Measurements from ENCODE around the gene TMC2.
"Not testable (repeated sequence)": the region's sequence is repeated elsewhere in the genome, so short reads cannot be mapped to it uniquely, and the experiment has no call there.

The TMC2 gene

GRCh38 chr20:2524709-2525506 is 11.5 kb upstream of the TMC2 start:
- peak; percentile 40 for DNase-seq (ENCODE audit: low read depth)

GRCh38 chr20:2526218-2526583 is 10.2 kb upstream of the TMC2 start:
- DNase-seq (ENCODE audit: low read depth) = not testable (repeated sequence)

- no peak for DNase-seq (ENCODE audit: low read depth)
Observed at GRCh38 chr20:2527762-2528161, 8.6 kb upstream of the TMC2 start.

GRCh38 chr20:2528671-2529271 is 7.6 kb upstream of the TMC2 start:
- no peak for DNase-seq (ENCODE audit: low read depth)

GRCh38 chr20:2533118-2533517 is 3.3 kb upstream of the TMC2 start:
- no peak for DNase-seq (ENCODE audit: low read depth)

- DNase-seq (ENCODE audit: low read depth) = no peak
Observed at GRCh38 chr20:2535711-2536559, 438 bp upstream of the TMC2 start.

GRCh38 chr20:2537101-2537500 is 728 bp downstream of the TMC2 start:
- DNase-seq (ENCODE audit: low read depth) = no peak

GRCh38 chr20:2538356-2538755 is 2.0 kb downstream of the TMC2 start:
- no peak for DNase-seq (ENCODE audit: low read depth)

- DNase-seq (ENCODE audit: low read depth) = no peak
Observed at GRCh38 chr20:2538931-2539720, 2.8 kb downstream of the TMC2 start.

- DNase-seq (ENCODE audit: low read depth) = no peak
Observed at GRCh38 chr20:2541940-2542339, 5.6 kb downstream of the TMC2 start.

- DNase-seq (ENCODE audit: low read depth) = no peak
Observed at GRCh38 chr20:2542361-2542760, 6.0 kb downstream of the TMC2 start.

GRCh38 chr20:2544211-2544610 is 7.8 kb downstream of the TMC2 start:
- no peak for DNase-seq (ENCODE audit: low read depth)

- DNase-seq (ENCODE audit: low read depth) = no peak
Observed at GRCh38 chr20:2545594-2545993, 9.2 kb downstream of the TMC2 start.

- no peak for DNase-seq (ENCODE audit: low read depth)
Observed at GRCh38 chr20:2557873-2558580, 21.7 kb downstream of the TMC2 start.

- DNase-seq (ENCODE audit: low read depth) = no peak
Observed at GRCh38 chr20:2558581-2559278, 22.4 kb downstream of the TMC2 start.

- no peak for DNase-seq (ENCODE audit: low read depth)
Observed at GRCh38 chr20:2559279-2559626, 22.9 kb downstream of the TMC2 start.

- no peak for DNase-seq (ENCODE audit: low read depth)
Observed at GRCh38 chr20:2559651-2560050, 23.3 kb downstream of the TMC2 start.

- DNase-seq (ENCODE audit: low read depth) = no peak
Observed at GRCh38 chr20:2563116-2563515, 26.7 kb downstream of the TMC2 start.

GRCh38 chr20:2564406-2564805 is 28.0 kb downstream of the TMC2 start:
- DNase-seq (ENCODE audit: low read depth) = no peak

- no peak for DNase-seq (ENCODE audit: low read depth)
Observed at GRCh38 chr20:2575682-2576081, 39.3 kb downstream of the TMC2 start.

- DNase-seq (ENCODE audit: low read depth) = no peak
Observed at GRCh38 chr20:2576317-2576727, 39.9 kb downstream of the TMC2 start.

Measured in HS-27A (cell line).